Psoas muscle (tissue), 8 donors: ENCODE results near the gene PLD3. TPM values are rescaled to one million over a fixed set of nuclear protein-coding genes. Genes with fewer than 3 reads are reported as not detected.

Experiments used
- ATAC-seq, 4 donors: fragments of 200-7000 bp; cut with Tn5 transposase; one replicate each; pipeline ENCODE4 v1.9.1; 2020; ENCODE audit warnings: moderate library complexity in 3 of 4, mild to moderate bottlenecking in 2 of 4
- DNase-seq, 2 donors: peaks; one replicate each; pipeline ENCODE4 v3.0.0-alpha.2; 2020
- H3K27ac ChIP-seq: fragments of 200-600 bp; one replicate; pipeline ENCODE4 v1.8.0; 2022
- H3K27me3 ChIP-seq, 3 donors: fragments of 200-600 bp in 1 of 3; one replicate each; pipeline versions ENCODE4 v1.6.1 to v1.8.0; 2013 to 2022; ENCODE audit warnings: low read length in 2 of 3, mild to moderate bottlenecking in 2 of 3, moderate library complexity in 1 of 3; ENCODE audit not compliant: insufficient read depth in 3 of 3
- H3K36me3 ChIP-seq, 2 donors: fragments of 200-600 bp in 1 of 2; one replicate each; pipeline versions ENCODE4 v1.6.1 to v1.8.0; 2013 to 2022; ENCODE audit warnings: low read depth in 1 of 2, mild to moderate bottlenecking in 1 of 2, moderate library complexity in 1 of 2; ENCODE audit not compliant: insufficient read depth in 1 of 2
- H3K4me1 ChIP-seq: fragments of 200-600 bp; one replicate; pipeline ENCODE4 v1.8.0; 2022
- H3K4me3 ChIP-seq: fragments of 200-600 bp; one replicate; pipeline ENCODE4 v1.8.0; 2022; ENCODE audit warnings: mild to moderate bottlenecking
- H3K9me3 ChIP-seq: fragments of 200-600 bp; one replicate; pipeline ENCODE4 v1.8.0; 2022
- CTCF ChIP-seq: fragments of 200-600 bp; IDR thresholded peaks from one replicate; pipeline ENCODE4 v1.8.0; 2022; ENCODE audit warnings: antibody characterized with exemption
- WGBS, 3 donors: extraction: QIAGEN DNeasy Blood & Tissue Kit; methylation state at CpG; one replicate each; pipeline versions ENCODE4 v1.1.6 to v1.1.7; 2013; 5-methylcytosine and 5-hydroxymethylcytosine counted together
- intact Hi-C, 2 donors: fragments of 100-400 bp; cut with DNase I; formaldehyde crosslinking; loops; one replicate each; pipeline versions ENCODE4 v1.11.0 to v1.14.2; 2022
- polyA plus RNA-seq, 3 donors: library from polyadenylated mRNA; stranded (reverse); fragments of 200-250 nt; gene quantifications; one replicate each; pipeline ENCODE4 v1.2.3, GENCODE V29; 2013
- total RNA-seq, 4 donors: library from RNA; stranded (reverse); fragmentation: NEBNext Ultra II Directional in 2 of 4; extraction: Animal tissue kit (Norgen Biotek cat#: 25700) in 2 of 4; gene quantifications; one replicate each; pipeline versions ENCODE4 v1.2.1 to v1.2.4, GENCODE V29; 2021 to 2023
- donor health status: healthy with polysubstance abuse.
- donor health status: DM: no; HTN: no; CAD: no; lungs with moderate emphysema.
- donor health status: Bipolar disorder and iron deficiency.
- donor health status: healthy.
- donor health status: DM: yes; HTN: yes; CAD: no.
- donor health status: DM: no; HTN: no; CAD: no.
- donor health status: DM: no; HTN: no; CAD: no.
- donor health status: DM: yes; HTN: yes; CAD: no.

Gene PLD3
- total and polyA plus RNA-seq, 7 donors = 60.2 to 116 (median 84.2) TPM

DNA sequence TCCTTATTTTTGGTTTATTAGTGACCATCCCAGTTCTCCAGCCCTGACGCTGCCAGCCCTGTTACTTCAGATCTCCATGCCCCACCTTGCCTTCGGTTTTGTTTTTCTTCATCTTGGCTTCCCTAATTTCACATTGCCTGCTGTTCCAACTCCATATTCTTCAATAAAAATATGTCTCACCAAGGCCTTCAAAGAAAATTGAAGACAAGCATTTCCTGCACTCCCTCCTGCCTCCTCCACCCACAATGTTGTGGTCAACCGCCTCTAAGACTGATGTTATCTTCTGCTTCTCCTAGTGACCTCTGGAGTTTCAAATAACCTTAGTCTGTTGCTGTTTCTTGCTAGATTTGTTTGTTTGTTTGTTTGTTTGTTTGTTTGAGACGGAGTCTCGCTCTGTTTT, 14.6 kb downstream of the PLD3 start:
- DNase-seq = no peak
- no peak for TF ChIP-seq CTCF
- ATAC-seq = no peak
- H3K4me1 ChIP-seq = peaks cover 6% of the 10 kb centered on the region
- H3K4me3 ChIP-seq = no peak overlapping the region
- H3K36me3 ChIP-seq = peaks cover 0 to 26% of the 10 kb centered on the region in 2 donors
- H3K9me3 ChIP-seq = no peaks in the 10 kb centered on the region
- intact Hi-C loops = no loop called here
- H3K27me3 ChIP-seq = no peaks in the 10 kb centered on the region
- WGBS, 3 donors = 84 to 91% (median 86%) methylated on average over 5 of the region's 5 CpGs
- H3K27ac ChIP-seq = no peak overlapping the region

- peaks cover 0 to 35% of the 10 kb centered on the region in 2 donors for H3K36me3 ChIP-seq
- DNase-seq = no peak
- no peaks in the 10 kb centered on the region for H3K27me3 ChIP-seq
- intact Hi-C loops = loop anchor here in 1 of 2 donors (5.0 kb wide), 1 partner anchor 37 kb away; no protein-coding TSS in a partner anchor
- no peaks in the 10 kb centered on the region for H3K9me3 ChIP-seq
- TF ChIP-seq CTCF = no peak
- no peak overlapping the region for H3K27ac ChIP-seq
- peaks cover 9% of the 10 kb centered on the region for H3K4me1 ChIP-seq
- no peak overlapping the region for H3K4me3 ChIP-seq
- no peak for ATAC-seq
- WGBS, 3 donors = 72 to 76% (median 75%) methylated on average over 3 of the region's 3 CpGs
These were observed 16.5 kb downstream of the PLD3 start for GRCh38 chr19:40365010-40365409.

DNA sequence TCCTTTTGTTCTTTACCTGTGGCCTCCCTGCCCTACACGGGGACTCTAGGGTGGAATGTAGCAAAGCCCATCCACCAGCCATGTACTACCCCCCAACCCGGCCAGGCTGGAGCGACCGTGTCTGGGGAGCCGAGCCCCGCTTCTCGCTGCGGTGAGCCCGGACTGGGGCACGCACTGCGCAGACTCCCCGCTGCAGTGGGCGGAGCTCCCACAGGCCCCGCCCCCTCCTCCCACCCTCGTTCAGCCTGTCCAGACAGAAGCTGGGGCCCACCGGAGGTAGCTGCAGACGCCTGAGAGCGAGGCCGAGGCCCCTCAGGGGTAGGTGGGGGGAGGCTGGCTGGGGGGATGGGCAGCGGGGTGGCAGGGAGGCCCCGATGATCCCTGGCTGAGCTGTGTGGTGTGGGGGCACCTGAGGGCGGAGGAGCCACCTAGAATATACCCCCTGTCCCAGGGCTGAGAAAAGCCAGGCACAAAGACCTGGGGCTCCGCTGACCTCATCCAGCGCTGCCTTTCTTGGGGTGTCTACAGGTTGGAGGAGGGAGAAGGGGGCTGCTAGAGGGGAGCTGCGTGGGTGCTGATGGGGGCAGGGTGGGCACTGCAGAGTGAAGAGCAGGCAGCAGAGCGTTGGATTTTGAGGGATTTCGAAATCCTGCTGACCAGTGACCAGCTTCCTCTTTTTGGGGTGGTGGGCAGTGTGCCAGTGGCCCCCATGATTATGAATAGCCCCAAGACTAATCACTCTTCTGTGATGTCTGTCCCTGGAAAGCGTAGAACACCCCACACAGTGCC, 17.3 kb downstream of the PLD3 start:
- Histone ChIP-seq H3K36me3 (peaks cover 0 to 43% of the 10 kb centered on the region in 2 donors), H3K9me3 (no peaks in the 10 kb centered on the region), H3K27me3 (no peaks in the 10 kb centered on the region), H3K4me3 (peak overlapping the region; percentile 17), H3K4me1 (peaks cover 9% of the 10 kb centered on the region), H3K27ac (no peak overlapping the region)
- DNase-seq (peak in 1 of 2 donors; percentile 61), ATAC-seq (peak; percentile 11 to 47 (median 42))
- intact Hi-C loops = loop anchor here in 1 of 2 donors (5.0 kb wide), 1 partner anchor 36 kb away; no protein-coding TSS in a partner anchor
- WGBS, 3 donors = 47 to 56% (median 49%) methylated on average over 27 to 28 of the region's 28 CpGs
- TF ChIP-seq CTCF = no peak

- TF ChIP-seq CTCF = no peak
- peak overlapping the region; percentile 58 for H3K27ac ChIP-seq
These were observed 18.4 kb downstream of the PLD3 start for GRCh38 chr19:40366697-40367561.

More at GRCh38 chr19:40366697-40367561, 18.4 kb downstream of the PLD3 start:
- no peaks in the 10 kb centered on the region for H3K27me3 ChIP-seq
- WGBS, 3 donors = 83 to 87% (median 86%) methylated on average over 26 to 27 of the region's 27 CpGs
- DNase-seq = no peak
- intact Hi-C loops = loop anchor here in 1 of 2 donors (5.0 kb wide), 1 partner anchor 35 kb away; no protein-coding TSS in a partner anchor
- peaks cover 9% of the 10 kb centered on the region for H3K4me1 ChIP-seq
- no peak overlapping the region for H3K4me3 ChIP-seq
- H3K9me3 ChIP-seq = no peaks in the 10 kb centered on the region
- ATAC-seq = peak in 2 of 4 donors; percentile 7 to 14
- peaks cover 0 to 54% of the 10 kb centered on the region in 2 donors for H3K36me3 ChIP-seq
